HG02885 (cell line): Measurements from ENCODE around the gene GOLT1B.

Experiments used
- ATAC-seq: cut with Tn5 transposase; IDR thresholded peaks from one replicate; pipeline ENCODE4 v1.9.1; 2021; ENCODE audit warnings: mild to moderate bottlenecking; ENCODE audit not compliant: unreplicated experiment, poor library complexity

Gene GOLT1B

DNA sequence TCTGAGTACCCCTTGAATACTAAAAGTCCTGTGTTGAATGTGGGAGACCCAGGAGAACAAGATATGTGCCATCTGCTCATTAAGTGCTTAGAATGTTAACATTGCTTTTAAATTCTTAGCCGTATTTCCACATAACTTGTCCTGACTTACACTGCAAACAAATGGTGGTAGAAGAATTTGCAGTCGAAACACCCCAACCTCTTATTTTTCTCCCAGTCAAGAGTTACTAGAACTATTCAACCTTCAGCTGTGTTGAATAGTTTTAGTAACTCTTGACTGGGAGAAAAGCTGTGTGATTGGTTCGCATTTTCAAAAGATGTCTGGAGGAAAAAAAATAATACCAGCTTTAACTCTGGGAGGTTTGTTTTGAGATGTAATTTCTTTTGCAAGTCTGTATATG is 16.9 kb downstream of the GOLT1B start:
- no peak for ATAC-seq

DNA sequence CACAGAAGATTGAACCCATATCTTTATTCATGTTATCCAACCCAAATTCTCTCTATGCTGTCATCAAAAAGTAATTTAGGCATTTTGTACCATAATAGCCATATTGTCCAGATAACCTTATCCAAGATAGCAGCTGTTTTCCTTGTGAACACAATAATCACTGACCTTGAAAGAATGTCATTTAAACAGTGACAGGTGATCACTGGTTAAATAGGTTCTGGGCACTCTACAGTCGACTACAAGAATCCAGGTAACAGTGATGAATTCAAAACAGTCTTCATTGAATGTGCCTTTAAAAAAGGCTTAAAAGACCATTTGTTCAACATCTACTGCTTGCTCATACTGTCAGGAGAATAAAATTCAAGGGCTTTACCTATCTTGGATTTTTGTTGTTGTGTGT is 20.0 kb downstream of the GOLT1B start:
- ATAC-seq, result no peak

DNA sequence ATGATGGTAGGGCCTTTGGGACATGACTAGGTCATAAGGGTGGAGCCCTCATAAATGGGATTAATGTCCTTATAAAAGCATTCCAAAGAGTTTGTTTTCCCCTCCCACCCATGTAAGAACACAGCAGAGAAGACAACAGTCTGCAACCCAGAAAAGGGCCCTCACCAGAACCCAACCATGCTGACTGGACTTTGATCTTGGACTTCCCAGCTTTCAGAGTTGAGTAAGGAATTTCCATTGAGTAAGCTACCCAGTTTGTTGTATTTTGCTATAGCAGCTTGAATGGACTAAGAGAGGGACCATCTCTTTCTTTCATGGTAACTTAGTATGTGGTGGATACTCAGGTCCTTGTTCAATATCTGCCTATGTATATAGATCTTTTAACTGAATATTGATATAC is 21.6 kb downstream of the GOLT1B start:
- ATAC-seq, result no peak

DNA sequence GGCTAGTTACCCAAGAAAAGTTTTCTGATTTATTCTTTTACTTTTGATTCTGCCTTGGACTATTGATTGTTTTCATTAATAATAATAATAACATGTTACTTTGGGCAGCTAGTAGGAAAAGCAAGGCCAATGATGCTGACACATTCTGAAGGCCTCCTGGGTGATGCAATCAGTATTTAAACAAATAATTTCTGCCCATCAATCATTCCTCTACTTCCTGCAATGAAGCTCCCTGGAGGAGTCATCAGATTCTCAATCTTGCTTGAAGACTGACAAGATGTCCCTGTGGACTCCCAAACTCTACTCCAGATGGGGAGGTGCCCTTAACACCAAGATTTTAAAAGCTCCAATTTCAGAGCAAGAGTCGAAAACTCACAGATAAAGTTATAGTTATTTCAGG is 24.5 kb downstream of the GOLT1B start, which contains the start of gene SPX:
TSS of gene SPX (plus strand) at position 244 of the 400 bp plus-strand sequence. CDS start 177 bp downstream, outside the sequence.
- no peak for ATAC-seq

DNA sequence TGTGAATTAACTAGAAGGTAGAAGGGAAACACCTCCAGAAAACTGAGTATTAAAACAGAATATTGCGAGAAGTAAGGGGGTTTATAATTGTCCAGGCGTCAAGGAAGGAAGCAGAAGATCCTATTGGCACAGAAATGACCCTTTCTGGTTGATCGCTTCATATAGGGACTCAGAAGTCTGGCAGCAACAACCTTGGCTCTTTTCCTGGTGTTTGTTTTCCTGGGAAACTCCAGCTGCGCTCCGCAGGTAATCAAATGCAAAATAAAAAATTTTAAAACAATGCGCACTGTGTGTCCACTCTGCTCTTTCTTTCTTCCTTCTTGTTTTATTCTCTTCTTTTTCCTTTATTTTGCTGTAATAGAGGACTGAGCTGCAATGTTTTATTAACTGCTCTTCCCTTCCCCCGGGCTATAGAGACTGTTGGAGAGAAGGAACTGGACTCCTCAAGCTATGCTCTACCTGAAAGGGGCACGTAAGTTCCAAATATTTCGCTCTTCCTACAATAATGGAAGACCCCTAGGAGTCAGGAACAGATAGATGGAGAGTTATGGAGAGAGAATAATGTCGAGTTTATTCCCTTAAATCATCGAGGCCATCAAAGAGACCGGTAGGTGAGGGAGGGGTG is 25.2 kb downstream of the GOLT1B start:
- ATAC-seq, result no peak

DNA sequence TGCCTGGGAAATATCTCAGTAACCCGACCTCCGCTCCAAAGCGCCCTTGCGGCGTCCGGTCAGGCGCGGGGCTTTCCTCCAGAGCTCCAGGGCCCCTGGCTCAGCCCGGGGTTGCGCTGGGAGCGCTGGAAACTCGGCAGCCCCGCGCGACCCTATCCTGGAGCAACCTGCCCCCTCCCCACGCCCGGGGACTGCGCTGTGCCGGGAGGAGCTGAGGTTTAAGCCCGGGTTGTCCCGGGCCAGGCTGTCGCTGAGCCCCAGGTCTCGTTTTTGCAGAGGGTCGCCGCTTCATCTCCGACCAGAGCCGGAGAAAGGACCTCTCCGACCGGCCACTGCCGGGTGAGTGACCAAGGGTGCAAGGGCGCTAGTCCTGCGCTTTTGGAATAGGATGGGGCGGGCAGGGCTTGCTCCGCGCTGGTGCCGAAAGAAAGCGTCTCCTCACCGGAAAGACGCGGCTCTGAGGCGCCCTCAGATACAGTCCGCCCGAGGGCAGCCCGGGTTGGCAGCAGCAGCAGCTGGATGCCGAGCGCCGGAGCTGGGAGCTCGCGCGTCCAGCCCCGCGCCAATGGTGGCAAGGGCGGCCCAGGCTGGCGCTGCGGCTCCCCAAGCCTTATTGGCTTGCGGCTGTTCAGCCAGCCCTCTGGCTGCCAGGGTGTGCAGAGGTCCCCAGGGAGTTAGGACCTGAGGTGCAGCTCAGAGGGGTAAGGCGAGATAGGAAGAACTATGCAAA is 26.0 kb downstream of the GOLT1B start:
- peak; percentile 92 for ATAC-seq

DNA sequence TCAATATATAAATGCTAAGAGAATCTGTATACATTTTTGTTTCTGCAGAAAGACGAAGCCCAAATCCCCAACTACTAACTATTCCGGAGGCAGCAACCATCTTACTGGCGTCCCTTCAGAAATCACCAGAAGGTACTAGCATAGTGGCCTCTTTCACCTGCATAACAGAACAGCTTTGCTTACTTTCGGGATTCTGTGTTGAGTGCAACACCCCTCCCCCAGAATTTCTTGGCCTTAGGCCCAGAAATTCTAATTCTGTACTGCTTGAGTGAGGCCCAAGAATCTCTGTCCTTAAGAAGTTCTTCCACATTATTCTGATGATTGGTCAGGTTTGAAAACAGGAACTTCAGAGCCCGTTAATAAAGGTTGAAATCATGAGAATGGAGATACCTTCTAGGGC is 27.4 kb downstream of the GOLT1B start:
- ATAC-seq, result no peak

DNA sequence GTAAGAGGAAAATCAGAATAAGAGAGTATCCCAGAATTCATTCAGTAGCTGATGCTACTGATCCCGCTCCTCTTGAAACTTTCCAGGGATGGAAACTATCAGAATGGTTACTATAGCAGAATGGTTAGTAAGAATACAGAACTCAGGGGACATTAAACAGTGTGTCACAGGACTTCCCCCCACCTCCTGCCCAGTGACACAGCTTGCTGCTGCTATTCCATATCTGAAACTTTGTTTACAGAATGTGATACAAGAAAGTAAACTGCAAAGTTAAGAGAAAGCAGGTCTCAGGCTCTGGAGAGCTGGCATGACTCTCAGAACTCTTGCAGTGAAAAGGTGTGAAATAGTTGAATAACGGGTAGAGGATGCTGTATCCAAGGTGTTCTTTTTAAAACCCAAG is 27.9 kb downstream of the GOLT1B start:
- ATAC-seq, result no peak

DNA sequence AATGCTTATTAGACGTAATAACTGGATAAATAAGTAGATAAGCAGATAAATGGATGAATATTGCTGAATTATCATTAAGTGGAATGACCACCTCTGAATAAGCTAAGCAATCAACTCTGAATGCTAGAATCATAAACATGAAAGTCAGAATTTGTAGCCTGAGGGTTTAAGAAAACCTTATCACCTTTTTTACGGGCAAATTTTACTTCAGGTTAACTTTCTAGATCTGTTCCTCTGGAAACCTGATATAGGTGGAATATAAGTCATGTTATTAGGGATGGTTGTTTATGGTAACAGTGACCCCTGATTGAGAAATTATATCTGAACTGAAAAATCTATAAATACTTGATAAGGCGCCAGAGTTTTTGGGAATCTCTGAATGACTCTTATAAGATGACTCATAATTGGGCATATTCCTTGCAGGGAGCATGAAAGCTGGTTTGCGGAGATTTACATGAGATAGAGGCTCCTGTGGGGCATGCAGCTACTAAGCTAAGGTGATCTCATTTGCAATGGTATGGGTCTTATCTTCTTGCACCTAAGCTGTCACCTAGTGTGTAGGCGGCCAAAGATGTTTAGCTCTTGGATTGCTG is 36.6 kb downstream of the GOLT1B start:
- ATAC-seq, result no peak

DNA sequence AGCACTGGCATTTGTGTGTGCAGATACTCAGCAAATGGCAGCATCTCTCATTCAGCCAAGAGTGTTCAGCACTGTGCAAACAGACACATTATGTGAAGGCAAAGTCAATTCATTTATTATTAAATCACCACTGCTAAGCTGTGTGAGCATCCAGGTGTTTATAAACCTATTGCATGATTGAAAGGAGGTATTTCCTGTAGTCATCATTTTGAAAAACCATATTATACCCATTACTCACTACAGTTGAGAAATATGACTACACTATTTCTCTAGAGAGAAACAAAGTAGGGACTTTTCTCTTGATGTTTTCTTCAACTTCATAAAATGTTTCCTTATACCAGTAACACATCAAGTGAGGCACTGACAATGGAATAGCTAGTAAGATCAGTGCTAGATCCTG is 38.2 kb downstream of the GOLT1B start:
- ATAC-seq, result peak; percentile 51

DNA sequence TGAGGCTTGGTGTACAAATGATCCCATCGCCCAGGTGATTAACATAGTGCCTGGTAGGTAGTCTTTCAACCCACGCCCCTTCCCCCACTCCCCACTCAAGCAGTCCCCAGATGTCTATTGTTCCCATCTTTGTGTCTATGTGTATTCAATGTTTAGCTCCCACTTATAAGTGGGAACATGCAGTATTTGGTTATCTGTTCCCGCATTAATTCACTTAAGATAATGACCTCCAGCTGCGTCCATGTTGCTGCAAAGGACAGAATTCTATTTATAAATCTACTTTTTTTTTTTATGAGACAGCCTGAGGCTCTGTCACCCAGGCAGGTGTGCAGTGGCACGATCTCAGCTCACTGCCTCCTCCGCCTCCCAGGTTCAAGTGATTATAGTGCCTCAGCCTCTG is 40.2 kb downstream of the GOLT1B start:
- no peak for ATAC-seq

DNA sequence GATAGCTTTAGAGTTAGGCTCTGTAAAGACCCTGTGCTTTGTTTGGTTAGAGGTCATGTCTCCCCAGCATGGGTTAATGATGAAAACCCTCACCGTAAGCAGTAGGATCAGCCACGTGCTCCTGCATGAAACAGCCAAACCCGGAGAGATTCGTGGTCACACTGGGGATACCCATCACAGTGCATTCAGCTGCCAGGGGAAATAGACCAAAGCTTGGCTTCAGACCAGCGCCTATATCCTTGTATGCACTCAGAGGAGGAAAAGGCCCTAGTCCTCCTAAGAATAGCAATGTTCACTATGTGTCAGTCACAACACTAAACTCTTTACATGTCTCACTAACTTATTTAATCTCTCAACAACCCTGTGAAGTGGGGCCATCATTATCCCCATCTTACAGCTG is 40.8 kb downstream of the GOLT1B start:
- ATAC-seq, result no peak

DNA sequence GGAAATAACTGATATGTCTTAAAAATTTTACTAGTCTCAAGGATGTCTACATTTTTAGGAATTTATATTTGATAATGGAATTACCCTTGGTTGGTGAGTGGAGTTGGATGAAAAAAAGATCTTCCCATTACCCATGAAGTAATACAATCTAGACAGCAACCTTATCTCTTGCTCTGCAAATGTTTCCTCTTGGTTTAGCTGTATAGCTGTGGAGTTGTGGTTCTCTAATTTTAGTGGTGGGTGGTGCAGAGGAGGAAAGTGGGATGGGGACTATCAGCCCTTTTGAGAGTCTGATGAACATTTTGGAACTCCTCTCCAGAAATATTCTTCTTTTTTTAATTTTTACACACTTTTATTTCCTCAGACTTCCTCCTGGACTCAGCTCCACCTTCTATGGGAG is 41.6 kb downstream of the GOLT1B start:
- ATAC-seq, result no peak

DNA sequence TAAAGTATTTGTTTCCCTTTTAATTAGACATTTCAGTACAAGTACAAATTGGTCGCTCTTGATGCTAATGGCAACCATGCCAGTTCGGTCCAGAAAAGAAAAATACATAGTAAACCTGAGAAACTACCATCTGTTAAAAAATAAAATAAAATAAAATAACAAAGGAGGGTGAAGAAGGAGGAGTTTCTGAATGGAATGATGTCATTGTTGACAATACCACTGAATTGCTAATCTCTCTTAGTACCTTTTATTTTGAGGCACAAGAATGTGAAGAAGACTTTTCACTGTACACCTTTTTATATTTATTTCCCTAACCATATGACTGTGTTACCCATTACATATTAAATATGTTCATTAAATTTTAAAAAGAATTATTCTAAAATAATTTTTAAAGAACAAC is 44.0 kb downstream of the GOLT1B start:
- no peak for ATAC-seq

DNA sequence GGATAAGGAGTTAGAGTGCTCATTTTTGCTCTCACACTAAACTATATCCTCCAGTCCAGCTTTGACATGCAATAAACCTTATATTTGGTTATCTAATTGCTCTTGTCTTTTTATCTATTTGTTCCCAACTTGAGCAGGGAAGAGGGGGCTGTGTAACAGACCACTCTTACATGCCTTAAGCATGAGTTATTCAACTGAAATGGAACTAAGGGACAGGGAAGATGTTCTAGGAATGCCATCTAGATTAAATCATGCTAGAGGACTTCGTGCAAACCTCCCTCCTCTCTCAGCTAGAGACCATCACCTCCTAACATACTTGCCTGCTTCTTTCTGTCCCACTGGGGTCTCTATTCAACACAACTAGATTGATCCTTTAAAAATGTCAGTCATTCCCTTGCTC is 45.1 kb downstream of the GOLT1B start:
- ATAC-seq, result no peak

DNA sequence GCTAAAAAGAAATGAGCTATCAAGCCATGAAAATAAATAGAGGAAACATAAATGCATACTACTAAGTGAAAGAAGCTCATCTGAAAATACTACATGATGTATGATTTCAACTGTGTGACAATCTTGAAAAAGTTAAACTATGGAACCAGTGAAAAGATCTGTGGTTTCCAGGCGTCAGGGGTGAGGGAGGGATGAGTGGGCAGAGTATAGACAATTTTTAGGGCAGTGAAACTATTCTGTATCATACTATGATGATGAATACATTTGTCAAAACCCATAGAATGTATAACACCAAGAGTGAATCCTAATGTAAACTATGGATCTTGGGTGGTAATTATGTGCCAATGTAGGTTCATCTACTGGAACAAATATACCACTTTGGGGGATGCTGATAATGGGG is 45.8 kb downstream of the GOLT1B start:
- no peak for ATAC-seq

DNA sequence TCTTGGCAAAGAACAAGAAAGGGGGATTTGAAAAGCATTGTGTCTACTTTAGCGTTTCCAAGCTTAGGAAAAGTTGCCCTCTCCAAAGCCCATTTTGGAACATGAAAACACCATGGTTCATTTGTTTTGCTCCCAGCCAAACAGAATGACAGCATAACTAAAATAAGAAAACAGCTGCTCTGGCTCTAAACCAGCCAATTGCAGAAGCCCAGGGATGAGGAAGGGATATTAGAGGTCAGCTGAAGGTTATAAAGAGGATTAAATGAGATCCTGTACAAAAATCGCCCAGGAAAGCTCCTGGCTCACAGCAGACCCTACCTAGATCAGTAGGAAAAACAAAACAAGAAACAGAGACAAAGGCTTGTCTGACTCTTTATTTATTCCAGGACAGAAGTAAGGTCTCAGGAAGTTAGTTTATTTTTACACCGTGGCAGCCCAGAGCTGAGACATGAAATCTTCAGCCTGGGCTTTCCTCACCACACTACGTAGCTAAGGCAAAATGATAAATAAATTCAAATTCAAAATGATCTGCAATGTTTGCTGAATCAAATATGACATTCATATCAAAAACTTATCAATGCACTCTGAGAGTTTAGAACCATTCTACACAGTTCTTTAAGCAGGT is 50.4 kb downstream of the GOLT1B start:
- ATAC-seq, result no peak

DNA sequence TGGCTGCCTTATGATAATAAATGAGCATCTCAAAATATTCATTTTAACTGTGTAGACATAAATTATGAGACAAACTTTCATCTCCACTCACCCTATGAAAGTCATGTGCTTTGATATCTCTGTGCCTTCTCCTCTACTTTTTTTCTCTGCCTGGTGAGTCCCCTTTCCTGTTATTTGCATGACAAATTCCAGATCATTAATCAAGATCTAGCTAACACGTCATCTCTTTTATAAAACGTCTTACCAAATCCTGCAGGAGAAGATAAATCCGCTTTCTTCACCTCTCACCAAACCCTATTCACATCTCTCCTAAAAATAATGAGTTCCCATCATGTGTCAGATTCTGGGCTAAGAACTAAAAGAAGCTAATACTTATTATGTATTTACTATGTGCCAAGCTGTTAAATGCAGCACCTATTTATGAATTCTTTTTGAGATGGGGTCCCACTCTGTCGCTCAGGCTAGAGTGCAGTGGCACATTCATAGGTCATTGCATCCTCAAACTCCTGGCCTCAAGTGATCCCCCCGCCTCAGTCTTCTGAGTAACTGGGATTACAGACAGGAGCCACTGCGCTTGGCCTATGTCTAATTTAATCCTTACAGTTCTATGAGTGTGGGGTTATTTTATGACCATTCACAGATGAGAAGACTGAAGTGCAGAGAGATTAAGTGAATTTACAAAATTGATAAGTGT is 51.2 kb downstream of the GOLT1B start:
- no peak for ATAC-seq

DNA sequence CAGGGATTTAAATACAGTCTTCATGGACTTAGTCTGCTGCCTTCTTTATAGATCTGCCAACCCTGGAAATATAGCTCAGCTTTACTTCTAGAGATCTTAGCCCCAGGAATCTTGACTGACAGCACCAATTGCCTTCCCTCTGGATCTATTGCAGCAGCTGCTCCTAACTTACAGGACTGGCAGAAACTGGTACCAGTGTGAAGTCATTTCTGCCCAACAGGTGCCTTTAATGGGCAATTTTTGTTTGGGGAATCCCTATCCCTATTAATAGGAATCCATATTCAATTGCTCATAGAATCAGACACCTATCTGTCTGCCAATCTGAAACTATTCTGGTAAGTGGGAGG is 51.7 kb downstream of the GOLT1B start:
- no peak for ATAC-seq

DNA sequence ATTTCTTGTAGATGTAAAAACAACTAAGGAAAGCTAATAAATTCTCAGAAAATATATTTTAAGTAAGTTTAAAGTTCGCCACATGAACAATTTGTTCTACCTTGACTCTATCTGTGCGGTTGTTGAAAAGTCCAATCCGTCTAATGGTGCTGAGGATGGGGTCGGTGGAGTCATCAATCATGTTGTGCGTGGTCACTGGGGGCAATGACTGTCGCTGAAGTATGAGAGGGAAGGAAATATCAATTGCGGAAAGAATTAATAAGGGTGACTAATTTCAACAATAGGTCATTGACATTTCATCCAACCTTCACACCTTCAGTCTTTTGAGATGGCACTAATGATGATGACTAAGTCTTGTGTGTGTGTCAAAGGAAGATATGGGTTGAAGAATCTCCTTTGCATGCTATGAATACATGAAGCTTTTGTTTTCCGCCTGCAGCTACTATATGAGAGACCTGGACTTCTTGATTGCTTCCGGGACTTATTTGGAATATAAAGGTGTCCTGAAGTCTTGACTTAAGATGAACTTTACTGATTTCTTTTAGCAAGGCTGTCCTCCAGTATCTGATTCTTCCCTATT is 56.6 kb downstream of the GOLT1B start:
- no peak for ATAC-seq
